Limb (tissue), 2 donors: ENCODE results near the gene CDKN1C.

Source experiments
- DNase-seq, 2 donors: peaks; one replicate each; pipeline ENCODE4 v3.0.0-alpha.2; 2016; ENCODE audit errors: extremely low spot score in 2 of 2

The CDKN1C gene

DNA sequence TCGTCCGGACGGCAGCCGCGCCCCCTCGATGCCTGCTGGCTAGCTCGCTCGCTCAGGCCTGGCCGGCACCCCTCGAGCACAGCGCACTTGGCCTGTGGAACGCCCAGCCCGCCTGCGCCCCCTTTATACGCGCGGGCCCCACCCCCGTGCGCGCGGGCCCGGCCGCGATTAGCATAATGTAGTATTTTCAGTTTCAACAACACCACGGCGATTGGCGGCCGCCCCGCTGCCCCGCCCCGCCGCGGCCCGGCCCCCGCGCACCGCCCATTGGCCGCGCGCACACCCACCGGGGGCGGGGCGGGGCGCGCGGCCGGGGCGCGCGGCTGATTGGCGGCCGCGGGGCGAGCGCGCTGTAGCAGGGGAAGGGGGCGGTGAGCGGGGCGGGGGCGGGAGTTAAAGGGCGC, at the start of gene CDKN1C:
Gene CDKN1C, minus strand, starts transcription at position 98 of the 404 bp plus-strand sequence. CDS start 319 bp downstream, outside the sequence.
- DNase-seq, result peak; percentile 92 to 96

DNA sequence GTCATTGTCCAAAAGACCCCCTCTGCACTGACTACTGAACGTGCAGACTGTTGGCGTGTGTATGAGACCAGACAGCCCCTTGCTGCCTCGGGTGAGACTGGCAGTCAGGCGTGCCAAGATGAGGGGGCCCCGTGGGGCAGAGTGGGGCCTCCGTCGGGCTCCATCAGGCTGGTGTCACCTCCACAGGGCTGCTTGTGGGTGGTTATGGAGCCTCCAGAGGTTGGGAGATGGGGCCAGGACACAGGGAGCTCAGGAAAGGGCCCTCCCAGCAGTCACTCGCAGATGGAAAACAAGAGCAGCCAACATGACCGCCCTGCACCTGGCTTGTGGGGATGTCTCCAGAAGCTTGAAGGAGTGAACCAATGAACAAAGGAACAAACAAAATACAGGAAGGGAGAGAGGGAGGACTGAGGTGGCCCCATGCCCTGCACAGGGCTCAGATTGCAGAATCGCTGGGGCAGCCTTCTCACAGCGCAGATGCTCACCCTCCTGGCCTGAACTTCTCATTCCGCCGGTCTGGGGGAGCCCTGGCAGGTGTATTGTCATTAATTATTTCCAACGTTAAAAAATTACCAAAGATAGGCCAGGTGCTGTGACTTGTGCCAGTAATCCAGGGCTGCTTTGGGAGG, 49.1 kb upstream of the CDKN1C start:
- no peak for DNase-seq

DNA sequence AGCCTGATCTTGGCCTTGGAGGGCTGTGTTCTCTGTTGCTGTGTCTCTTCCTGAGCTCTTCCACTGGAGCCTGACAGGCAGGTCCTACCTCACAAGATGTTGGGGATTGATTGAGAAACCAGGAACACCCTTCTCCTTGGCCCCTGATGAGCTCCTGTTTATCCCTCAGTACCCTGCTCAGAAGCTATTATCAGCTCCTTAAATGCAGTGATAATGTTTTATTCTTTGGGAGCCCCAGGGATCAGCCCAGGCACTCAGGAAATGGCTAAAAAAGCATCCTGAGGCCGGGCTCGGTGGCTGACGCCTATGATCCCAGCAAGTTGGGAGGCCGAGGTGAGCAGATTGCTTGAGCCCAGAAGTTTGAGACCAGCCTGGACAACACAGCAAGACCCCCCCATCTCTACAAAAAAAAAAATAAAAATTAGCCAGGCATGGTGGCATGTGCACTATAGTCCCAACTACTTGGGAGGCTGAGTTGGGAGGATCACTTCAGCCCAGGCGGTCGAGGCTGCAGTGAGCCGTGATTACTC, 48.5 kb upstream of the CDKN1C start:
- DNase-seq, result no peak

DNA sequence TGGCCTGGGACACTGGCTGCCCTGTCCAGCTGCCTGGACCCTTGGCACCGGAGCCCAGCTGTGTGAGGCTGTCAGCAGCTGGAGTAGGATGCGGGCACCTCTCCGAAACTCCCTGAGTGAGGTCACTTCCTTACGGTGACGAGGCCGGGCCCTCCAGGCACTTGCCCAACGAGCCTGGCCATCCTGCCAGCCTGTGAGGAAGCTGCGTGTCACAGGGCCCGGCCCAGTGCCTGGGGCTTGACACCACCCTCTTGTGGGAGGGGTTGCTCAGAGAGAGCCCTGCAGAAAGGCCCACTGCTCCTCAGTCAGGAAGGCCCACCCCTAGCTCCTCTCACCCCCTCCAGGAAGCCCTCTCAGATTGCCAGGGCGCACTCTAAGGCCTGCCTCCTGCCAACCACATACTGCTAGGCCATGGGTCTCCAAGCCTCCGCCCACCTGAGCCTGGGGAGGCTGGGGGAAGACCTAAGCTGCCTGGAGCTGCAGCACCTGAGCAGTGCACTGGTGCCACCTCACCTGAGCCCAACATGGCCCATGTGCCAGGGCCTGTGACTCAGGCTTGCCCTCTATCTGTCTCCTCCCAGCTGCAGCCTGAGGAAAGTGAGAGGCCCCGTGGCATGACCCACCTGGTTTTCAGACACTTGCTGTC, 47.9 kb upstream of the CDKN1C start:
- DNase-seq, result peak in 1 of 2 donors; percentile 34

DNA sequence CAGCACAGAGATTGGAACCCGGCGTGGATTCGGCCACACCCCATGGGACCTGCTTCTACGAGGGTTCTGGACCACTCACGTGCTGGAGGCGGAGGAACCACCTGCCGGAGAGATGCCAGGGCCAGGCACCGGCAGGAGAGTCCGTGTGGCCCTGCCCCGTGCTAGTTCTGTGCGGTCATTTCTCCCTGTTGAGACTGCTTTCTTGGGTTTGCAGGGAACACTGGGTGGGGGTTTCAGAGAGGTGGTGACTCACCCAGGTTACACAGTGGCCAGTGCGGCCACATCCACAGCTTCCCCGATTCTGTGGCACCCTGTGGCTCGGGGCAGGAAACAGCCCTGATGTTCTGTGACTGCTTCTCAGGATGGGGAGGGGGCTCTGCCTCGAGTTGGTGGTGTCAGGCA, 47.3 kb upstream of the CDKN1C start:
- no peak for DNase-seq

DNA sequence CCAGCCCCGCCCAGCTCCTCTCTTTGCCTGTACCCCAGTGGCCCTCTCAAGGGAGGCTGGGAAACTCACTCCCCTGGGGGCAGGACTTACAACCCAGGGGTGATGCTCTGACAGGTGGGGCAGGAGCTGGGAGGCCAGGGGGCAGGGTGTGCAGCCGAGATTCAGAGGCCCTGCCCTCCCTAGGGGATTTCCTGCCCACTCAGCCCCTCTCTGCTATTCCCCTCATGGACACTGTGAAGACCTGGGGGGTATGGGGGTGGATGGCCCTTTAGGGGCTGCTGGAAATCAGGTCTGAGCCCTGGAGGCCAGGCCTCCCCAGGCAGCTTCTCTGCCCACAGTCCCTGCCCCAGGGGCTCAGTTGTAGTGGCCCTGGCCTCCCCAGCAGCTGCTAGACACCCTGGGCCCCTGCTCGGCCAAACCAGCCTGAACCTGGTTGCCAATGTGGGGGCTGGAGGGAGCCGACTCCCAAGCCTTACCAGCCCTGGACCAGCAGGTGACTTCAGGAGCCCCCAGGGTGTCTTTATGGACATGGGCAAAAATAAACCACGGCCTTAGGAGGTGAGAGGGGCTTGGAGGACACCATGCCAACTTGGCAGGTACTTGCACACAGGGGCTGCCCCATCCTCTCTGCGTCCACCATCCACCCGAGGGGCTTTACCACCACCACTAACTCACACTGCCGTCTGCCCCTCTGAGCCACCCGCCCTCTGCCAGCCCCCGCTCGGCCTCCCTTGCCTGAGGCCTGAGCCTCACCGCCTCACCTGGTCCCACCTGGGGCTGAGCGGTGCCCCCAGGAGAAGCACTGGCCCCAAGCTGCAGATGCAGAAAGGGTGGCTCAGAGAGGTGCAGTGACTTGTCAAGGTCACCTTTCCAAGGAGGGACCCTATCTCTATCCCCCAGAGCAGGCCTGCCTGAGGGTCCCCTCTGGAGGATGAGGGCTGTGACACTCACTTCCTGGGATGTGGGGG, 46.5 kb upstream of the CDKN1C start:
- DNase-seq, result no peak

DNA sequence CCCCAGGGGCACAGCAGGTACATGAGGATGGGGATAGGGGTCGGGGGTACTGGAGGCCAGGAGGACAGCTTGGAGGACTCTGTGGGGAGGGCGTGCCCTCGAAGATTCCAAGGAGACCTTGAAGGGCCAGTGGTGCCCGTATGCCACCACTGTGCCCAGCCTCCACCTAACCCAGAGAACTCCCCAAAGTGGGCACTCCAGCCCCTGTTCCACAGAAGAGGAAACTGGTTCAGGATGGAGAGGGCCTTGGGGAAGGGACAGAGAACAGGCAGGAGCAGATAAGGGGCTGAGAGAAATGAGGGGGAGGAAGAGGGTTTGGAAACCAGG, 45.8 kb upstream of the CDKN1C start:
- no peak for DNase-seq

DNA sequence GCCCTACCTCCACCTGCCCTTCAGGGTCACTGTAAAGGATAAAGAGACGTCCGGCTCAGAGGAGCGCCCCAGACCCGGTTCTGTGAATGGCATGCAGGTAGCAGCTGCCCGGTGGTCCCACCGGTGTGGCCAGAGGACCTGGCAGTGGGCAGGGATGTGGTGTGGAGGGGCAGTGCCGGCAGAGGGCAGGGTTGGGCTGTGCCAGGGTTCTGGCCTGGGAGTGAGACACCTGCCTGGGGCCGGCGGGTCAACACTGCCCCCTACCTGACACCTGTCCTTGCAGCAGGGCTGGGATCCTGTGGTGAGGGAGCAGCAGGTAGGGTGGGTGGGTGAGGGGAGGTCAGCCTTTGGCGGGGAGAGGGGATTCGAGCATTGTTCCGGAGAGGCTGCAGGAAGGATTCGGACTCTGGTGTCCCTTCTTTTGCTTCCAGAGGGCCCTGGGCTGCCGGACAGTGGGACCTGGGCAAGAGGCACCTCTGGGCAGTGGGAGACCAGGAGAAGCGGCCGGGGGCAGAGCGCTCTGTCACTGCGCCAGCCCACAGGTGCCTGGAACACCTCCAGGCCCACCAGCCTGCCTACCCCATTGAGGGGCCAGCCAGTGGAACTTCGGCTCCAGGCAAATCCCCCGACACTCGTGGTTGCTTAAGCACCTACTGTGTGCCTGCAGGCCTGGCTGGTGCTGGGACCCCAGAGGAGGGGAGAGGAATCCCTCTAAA, 45.3 kb upstream of the CDKN1C start:
- DNase-seq, result no peak

DNA sequence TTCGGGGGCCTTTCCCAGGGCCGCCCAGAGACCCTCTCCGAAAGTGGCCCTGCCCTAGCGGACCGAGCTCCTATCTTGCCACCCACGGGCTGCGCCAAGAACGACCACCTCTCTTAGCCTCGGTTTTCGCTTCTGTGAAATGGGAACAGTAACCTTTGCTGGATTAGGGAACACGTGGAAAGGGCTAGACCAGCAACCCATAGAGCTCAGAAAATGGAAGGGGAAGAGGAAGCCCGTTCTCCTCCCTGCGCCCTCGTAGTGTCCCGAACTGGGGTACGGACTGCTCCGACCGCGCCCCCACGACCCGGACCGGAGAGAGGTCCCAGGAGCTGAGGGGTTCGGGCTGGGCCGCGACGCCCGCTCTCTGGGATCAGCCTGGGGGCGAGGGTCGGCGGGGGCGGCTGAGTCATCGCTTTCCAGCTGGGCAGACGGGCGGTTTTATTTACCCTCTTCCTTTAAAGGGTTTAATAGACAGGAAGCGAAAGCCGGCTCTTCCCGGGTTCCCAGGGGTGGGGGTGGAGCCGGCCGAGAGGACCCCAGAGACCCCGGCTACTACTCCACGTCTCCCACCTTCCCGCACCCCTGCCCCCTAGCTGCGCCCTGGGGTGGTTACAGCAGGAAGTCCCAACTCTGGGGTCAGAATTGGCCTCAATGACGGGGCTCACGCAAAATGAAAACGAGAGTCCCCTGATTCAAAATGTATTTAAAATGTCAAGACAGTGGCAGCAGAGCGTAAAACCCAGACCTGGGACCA, 44.6 kb upstream of the CDKN1C start:
- DNase-seq, result no peak

DNA sequence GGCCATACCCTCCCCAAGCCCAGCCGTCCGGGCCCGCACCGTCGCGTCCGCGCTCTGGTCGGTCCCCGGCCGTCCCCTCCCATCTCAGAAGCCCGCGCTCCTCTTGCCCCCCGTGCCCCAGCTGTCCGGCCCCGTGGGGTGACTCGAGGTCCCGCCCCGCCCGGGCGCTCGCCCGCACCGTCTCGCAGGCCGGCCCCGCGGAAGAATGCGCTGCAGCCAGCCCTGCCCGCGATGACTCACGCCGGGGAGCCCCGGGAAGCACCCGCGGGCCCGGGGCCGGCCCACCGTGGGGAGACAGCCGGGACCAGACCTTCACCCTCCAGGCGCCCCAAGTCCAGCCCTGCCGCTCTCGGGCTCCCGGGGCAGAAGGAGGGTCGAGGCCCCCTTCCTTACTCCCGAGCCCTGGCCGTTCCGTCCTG, 44.0 kb upstream of the CDKN1C start:
- DNase-seq, result no peak

DNA sequence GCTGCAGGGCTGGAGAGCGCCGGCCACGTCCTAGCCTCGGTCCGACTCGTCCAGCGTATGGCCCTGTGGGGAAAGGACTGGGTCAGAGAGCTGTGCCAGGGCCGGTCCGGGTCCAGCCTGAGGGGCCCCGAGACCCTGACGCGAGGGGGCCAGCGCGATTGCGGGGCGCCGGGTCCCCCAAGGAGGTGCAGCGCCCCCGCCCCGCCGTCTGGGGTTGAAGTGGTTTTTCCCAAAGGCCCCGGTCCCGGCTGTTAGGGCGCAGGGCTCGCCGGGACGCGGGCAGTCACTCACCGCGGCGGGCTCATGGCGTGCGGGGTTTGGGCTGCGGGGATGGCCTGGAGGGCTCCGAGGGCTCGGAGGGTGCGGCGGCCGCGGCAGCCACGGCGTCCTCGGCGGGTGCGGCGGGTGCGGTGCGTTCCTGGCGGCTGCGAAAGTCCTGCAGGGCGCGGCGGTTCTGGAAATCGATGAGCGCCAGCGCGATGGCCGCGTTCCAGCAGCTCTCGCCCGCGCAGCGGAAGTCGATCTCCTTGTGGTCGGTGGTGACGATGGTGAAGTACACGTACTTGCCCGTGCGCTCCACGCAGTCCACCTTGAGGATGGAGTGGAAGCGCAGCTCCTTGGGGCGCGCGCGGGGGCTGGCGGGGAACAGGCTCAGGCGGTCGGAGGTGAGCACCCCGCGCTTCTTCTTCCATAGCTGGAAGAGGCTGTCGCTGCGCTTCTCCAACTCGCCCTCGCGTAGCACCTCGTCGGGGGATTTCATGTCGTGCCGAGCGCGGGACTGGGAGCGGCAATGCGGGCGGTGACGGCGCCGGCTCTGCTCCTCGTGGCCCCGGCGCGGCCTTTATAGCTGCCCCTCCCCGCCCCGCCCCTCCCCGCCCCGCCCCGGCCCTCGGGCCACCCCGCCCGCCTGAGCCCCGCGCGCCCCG, 43.3 kb upstream of the CDKN1C start, which contains the start of gene PHLDA2:
Gene PHLDA2, minus strand, starts transcription at position 816 of the 926 bp plus-strand sequence. Its CDS starts 56 bp downstream, at position 760.
- no peak for DNase-seq

DNA sequence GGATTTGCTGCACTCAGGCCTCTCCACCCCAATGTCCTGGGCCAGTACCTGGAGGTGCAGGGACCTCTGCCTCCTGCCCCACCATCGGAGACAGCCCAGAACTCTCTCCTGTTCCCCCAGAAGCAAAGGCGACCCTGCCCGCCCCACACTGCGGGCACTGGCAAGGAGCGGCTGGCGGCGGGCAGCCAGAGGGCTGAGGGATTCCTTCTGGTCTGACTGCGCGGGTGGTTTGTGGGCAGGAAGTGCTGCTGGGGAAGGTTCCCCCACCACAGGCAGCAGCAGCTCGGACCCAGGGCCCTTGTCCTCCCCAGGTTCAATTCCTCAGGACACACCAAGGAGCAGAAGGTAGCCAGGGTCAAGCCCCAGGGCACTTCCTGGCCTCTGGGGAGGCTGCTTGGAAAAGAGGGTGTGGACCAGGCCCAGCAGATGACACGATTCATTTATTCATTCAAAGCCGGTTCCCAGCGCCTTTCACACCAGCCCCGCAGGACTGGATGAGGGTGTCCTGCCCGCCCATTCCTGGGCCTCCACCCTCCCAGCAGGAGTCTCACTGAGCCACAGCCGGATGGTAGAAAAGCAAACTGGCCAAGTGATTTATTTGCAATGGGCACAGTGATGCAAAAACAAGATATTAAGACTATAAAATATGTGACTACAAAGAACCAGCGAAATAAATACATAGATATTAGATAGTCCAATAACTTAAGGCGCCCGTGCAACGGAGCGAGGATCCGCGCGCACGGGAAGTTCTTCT, 42.5 kb upstream of the CDKN1C start:
- DNase-seq, result no peak

DNA sequence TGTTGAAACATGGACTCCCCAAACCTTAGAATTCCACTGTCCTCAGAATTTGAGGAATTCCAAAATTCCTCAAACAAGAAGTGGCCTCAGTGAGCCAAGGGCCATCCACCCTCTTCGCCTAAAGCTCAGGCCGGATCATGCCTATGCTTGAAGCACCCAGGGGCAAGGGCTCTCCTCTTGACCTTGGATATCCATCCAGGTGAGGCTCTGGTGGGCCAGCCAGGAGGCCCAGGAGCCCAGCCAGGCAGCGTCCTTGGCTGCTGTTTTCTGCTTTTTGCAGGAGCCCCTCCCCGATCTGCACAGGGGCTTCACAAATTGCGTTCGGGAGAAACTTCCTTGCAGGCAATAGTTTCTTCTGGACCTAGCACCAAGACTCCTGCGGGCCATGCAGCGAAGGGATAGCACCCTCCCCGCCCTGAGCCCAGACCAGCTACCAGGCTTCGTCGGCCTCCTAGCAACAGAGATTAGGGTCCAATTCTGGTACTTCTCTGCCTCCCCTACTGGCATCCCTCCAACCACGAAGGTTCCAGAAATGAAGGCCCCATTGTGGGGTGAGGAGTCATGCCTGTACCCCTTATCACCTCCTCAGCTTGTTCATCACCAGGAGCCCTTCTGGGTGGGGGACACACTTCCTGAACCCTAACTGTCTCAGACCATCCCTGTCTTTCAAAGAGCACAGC, 41.7 kb upstream of the CDKN1C start:
- DNase-seq, result no peak

DNA sequence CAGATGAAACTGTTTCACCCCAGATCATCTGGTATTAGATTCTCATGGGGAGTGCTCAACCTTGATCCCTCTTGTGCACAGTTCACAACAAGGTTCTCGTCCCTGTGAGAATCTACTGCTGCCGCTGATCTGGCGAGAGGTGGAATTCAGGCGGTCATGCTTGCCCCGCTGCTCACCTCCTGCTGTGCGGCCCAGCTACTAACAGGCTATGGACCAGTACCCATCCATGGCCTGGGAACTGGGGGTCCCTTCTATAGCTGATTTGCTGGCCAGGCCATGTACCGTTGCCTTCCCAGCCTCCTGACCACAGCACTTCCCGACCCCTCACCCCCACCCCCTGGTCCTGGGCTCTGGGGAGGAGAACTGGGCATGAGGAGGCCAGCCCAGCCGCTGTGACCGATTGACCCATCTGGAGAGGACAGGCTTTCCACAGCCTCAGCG, 41.1 kb upstream of the CDKN1C start:
- DNase-seq, result no peak

DNA sequence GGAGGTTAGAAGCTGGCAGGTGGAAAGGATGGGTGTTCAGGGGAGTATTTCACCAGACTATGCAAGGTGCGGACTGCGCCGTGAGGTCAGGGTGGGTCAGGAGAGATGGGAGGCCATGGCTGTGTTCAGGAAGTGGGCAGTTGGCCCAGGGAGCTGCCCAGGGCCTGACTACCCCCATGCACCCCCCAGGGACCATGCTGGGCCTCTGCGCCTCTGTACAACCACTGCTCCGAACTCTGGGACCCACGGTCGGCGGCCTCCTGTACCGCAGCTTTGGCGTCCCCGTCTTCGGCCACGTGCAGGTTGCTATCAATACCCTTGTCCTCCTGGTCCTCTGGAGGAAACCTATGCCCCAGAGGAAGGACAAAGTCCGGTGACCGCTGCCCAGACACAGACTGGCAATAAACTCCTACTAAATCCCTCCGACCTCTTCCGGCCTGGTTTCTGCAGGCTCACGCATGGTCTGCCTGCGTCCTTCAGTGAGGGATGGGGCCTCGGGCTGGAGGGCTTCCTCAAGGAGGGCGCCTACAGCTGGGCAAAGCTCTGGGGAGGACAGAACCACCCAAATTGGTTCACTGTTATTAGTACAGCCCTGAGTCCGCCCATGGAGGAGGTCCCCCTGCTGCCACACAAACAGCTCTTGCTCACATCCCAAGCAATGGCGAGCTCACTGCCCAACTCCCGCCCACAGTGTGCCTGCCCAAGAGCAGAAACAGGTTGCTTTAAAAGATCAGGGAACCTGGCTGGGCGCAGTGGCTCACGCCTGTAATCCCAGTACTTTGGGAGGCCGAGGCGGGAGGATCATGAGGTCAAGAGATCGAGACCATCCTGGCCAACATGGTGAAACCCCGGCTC, 39.5 kb upstream of the CDKN1C start:
- DNase-seq, result no peak

DNA sequence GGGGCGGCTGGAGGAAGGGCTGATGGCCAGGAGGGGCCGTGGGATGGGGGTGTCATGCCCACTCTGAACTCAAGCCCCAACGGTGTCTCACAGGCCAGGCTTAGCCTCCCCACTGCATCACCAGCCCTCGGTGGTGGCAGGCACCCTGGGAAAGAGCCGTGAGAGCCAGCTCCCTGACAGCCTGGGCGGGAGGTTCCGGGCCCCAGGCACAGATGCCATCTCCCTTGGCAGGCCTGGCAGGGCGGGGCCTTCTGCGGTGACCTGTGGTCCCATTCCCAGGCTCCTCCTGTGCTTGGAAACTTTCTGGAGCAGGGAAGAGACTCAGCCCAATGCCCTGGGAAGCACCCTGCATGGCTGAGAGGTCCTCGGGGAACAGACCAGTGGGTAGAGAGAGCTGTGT, 38.8 kb upstream of the CDKN1C start:
- no peak for DNase-seq
